Upper lobe of left lung (tissue), 4 donors: Measurements from ENCODE around the gene SLC6A3.

Experiments
- CTCF ChIP-seq, 6 experiments: fragments of 450-650 bp in 4 of 6; fragments of 200-600 bp in 2 of 6; sonication (generic) in 2 of 6; IDR thresholded peaks; one replicate each; pipeline ENCODE4 v1.5.1; 2016 to 2019; ENCODE audit warnings: antibody characterized with exemption in 6 of 6
- POLR2A ChIP-seq, 4 donors: fragments of 450-650 bp; IDR thresholded peaks; one replicate each; pipeline ENCODE4 v1.5.1; 2016 to 2017; ENCODE audit warnings: antibody characterized with exemption in 4 of 4, mild to moderate bottlenecking in 2 of 4

GRCh38 chr5:1387876-1388275 lies 57.4 kb downstream of the SLC6A3 start:
- TF ChIP-seq POLR2A (IDR thresholded peaks at IDR 0.05) (no peak), CTCF (IDR thresholded peaks at IDR 0.05) (no peak)
